Astrocyte (in vitro differentiated cells and primary cell): ENCODE measurements around the gene SH3RF1.

Experiments used
- CTCF ChIP-seq: IDR thresholded peaks from 2 replicates; pipeline ENCODE4 v1.5.1; 2011; ENCODE audit warnings: low read depth, mild to moderate bottlenecking, inconsistent platforms, low read length, moderate library complexity; ENCODE audit not compliant: insufficient read depth
- EZH2 ChIP-seq: IDR thresholded peaks from 2 replicates; pipeline ENCODE4 v1.6.1; 2012; ENCODE audit warnings: mild to moderate bottlenecking, low read length, inconsistent platforms; ENCODE audit not compliant: insufficient read depth

- TF ChIP-seq CTCF (no peak), EZH2 (no peak)
Observed at GRCh38 chr4:169207436-169208089, 63.2 kb downstream of the SH3RF1 start.
